Common myeloid progenitor, CD34-positive (primary cell): ENCODE results near the gene TFCP2.

ENCODE experiments used
- CTCF ChIA-PET: fragments of 350-600 bp; sonication (Branson Sonifier 250); formaldehyde crosslinking; loops from one replicate; lab custom pipeline; 2021; ENCODE audit warnings: antibody characterized with exemption; lab: Charles Lee
- POLR2A ChIA-PET: fragments of 350-600 bp; sonication (Branson Sonifier 250); formaldehyde crosslinking; loops from one replicate; lab custom pipeline; 2021; ENCODE audit warnings: antibody characterized with exemption; lab: Charles Lee
- DNase-seq, 3 donors: peaks; one replicate each; pipeline versions ENCODE4 v3.0.0 to v3.0.0-alpha.2; 2013
- H3K27ac ChIP-seq, 2 experiments: 1 replicate in 1 of 2; 2 replicates in 1 of 2; pipeline ENCODE4 v1.7.0; 2013; ENCODE audit warnings: inconsistent platforms in 2 of 2, low read length in 2 of 2, mild to moderate bottlenecking in 2 of 2, low read depth in 1 of 2, moderate library complexity in 1 of 2; ENCODE audit not compliant: severe bottlenecking in 2 of 2, insufficient read depth in 1 of 2, poor library complexity in 1 of 2
- H3K27me3 ChIP-seq, 5 experiments: replicated peaks in 2 of 5; 1 replicate in 3 of 5; 2 replicates in 2 of 5; pipeline versions ENCODE4 v1.6.1 to v1.7.0; 2013; ENCODE audit warnings: low read length in 4 of 5, mild to moderate bottlenecking in 2 of 5, moderate library complexity in 2 of 5, inconsistent platforms in 1 of 5; ENCODE audit not compliant: insufficient read depth in 5 of 5, control insufficient read depth in 4 of 5
- H3K36me3 ChIP-seq, 4 experiments: 1 replicate in 2 of 4; 2 replicates in 2 of 4; pipeline versions ENCODE4 v1.6.1 to v1.7.0; 2013; ENCODE audit warnings: low read length in 3 of 4, control low read depth in 1 of 4, mild to moderate bottlenecking in 1 of 4; ENCODE audit not compliant: control insufficient read depth in 4 of 4, insufficient read depth in 4 of 4
- H3K4me1 ChIP-seq, 4 experiments: 1 replicate in 3 of 4; 2 replicates in 1 of 4; pipeline versions ENCODE4 v1.6.1 to v1.7.1; 2013; ENCODE audit warnings: low read length in 3 of 4, mild to moderate bottlenecking in 3 of 4, control low read depth in 1 of 4, inconsistent platforms in 1 of 4, moderate library complexity in 1 of 4; ENCODE audit not compliant: control insufficient read depth in 4 of 4, insufficient read depth in 4 of 4; ENCODE audit errors: control extremely low read depth in 1 of 4
- H3K4me3 ChIP-seq, 7 experiments: 1 replicate in 4 of 7; 2 replicates in 3 of 7; pipeline versions ENCODE4 v1.5.1 to v1.7.0; 2013; ENCODE audit warnings: mild to moderate bottlenecking in 7 of 7, low read length in 6 of 7, moderate library complexity in 6 of 7, inconsistent platforms in 2 of 7, low read depth in 2 of 7, control low read depth in 1 of 7; ENCODE audit not compliant: insufficient read depth in 4 of 7, control insufficient read depth in 1 of 7; ENCODE audit errors: extremely low read depth in 1 of 7
- H3K9me3 ChIP-seq, 5 experiments: 1 replicate in 4 of 5; 2 replicates in 1 of 5; pipeline versions ENCODE4 v1.6.1 to v1.7.1; 2013; ENCODE audit warnings: low read length in 4 of 5, mild to moderate bottlenecking in 2 of 5, inconsistent platforms in 1 of 5, low read depth in 1 of 5, moderate library complexity in 1 of 5; ENCODE audit not compliant: control insufficient read depth in 4 of 5, insufficient read depth in 2 of 5; ENCODE audit errors: control extremely low read depth in 1 of 5
- WGBS: methylation state at CpG from one replicate; pipeline ENCODE4 v1.1.5; 2013; ENCODE audit not compliant: insufficient coverage; 5-methylcytosine and 5-hydroxymethylcytosine counted together

Gene TFCP2

DNA sequence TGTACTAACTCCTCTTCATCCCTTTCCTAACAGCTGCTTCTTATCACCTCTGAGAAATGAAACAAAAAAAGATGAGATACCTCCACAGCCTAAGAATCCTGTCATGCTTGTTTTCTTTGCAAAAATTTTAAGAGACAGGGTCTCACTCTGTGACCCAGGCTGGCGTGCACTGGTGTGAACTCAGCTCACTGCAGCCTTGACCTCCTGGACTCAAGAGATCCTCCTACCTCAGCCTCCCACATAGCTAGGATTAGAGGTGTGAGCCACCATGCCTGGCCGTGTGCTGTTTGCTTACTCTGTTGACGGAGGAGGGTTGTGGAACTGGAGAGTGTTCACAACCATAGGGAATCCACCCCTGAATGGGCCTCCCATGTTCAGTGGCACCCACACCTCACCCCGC is 105.7 kb downstream of the TFCP2 start:
- 95% methylated on average over 4 of the region's 4 CpGs for WGBS
- ChIA-PET POLR2A (no interaction called here), CTCF (interaction anchor here (0.8 to 1.2 kb wide), 2 partner anchors 19 to 20 kb away, joined by 3 to 4 read pairs; partner anchors contain the start of gene LETMD1)

GRCh38 chr12:51065530-51065929 is 107.4 kb downstream of the TFCP2 start:
- no peaks in the 10 kb centered on the region for H3K9me3 ChIP-seq
- H3K27ac ChIP-seq, result no peak overlapping the region
- no peaks in the 10 kb centered on the region for H3K27me3 ChIP-seq
- 100% methylated on average over 2 of the region's 5 CpGs for WGBS
- H3K4me3 ChIP-seq, result no peak overlapping the region
- ChIA-PET POLR2A (no interaction called here), CTCF (interaction anchor here (0.7 to 1.9 kb wide), 3 partner anchors 9 to 237 kb away, joined by 4 to 9 read pairs (median 4); no protein-coding TSS in a partner anchor)
- H3K36me3 ChIP-seq, result peaks cover 18 to 78% (median 52%) of the 10 kb centered on the region in 4 experiments
- no peak for DNase-seq
- no peaks in the 10 kb centered on the region for H3K4me1 ChIP-seq

More for the DNA sequence above, 105.7 kb downstream of the TFCP2 start:
- Histone ChIP-seq H3K4me1 (no peaks in the 10 kb centered on the region), H3K36me3 (peaks cover 16 to 81% (median 56%) of the 10 kb centered on the region in 4 experiments), H3K27ac (no peak overlapping the region), H3K9me3 (no peaks in the 10 kb centered on the region), H3K27me3 (no peaks in the 10 kb centered on the region), H3K4me3 (no peak overlapping the region)
- no peak for DNase-seq

- Histone ChIP-seq H3K27ac (no peak overlapping the region), H3K27me3 (no peaks in the 10 kb centered on the region), H3K4me3 (no peak overlapping the region), H3K9me3 (no peaks in the 10 kb centered on the region), H3K4me1 (no peaks in the 10 kb centered on the region), H3K36me3 (peaks cover 28 to 88% (median 61%) of the 10 kb centered on the region in 4 experiments)
- 93% methylated on average over 3 of the region's 9 CpGs for WGBS
- ChIA-PET CTCF (interaction anchor here (0.9 to 1.0 kb wide), 2 partner anchors 14 to 46 kb away, joined by 3 read pairs; no protein-coding TSS in a partner anchor), POLR2A (no interaction called here)
- no peak for DNase-seq
Measured at GRCh38 chr12:51062631-51063397, 110.1 kb downstream of the TFCP2 start.

GRCh38 chr12:51059086-51059485 is 113.8 kb downstream of the TFCP2 start:
- no peaks in the 10 kb centered on the region for H3K4me1 ChIP-seq
- POLR2A ChIA-PET, result no interaction called here
- H3K27ac ChIP-seq, result no peak overlapping the region
- H3K27me3 ChIP-seq, result no peaks in the 10 kb centered on the region
- 91% methylated on average over 4 of the region's 7 CpGs for whole genome bisulfite sequencing
- H3K4me3 ChIP-seq, result no peak overlapping the region
- no peak for DNase-seq
- peaks cover 25 to 84% (median 53%) of the 10 kb centered on the region in 4 experiments for H3K36me3 ChIP-seq
- H3K9me3 ChIP-seq, result no peaks in the 10 kb centered on the region
- CTCF ChIA-PET, result no interaction called here

- no peak overlapping the region for H3K27ac ChIP-seq
- no peak overlapping the region for H3K4me3 ChIP-seq
- peaks cover 0 to 2% (median 0%) of the 10 kb centered on the region in 4 experiments for H3K4me1 ChIP-seq
- ChIA-PET CTCF (interaction anchor here (1.4 kb wide), 1 partner anchor 54 kb away, joined by 4 read pairs; no protein-coding TSS in a partner anchor), POLR2A (no interaction called here)
- peaks cover 22 to 77% (median 50%) of the 10 kb centered on the region in 4 experiments for H3K36me3 ChIP-seq
- DNase-seq, result no peak
- 92% methylated on average over 4 of the region's 5 CpGs for WGBS
- no peaks in the 10 kb centered on the region for H3K27me3 ChIP-seq
- H3K9me3 ChIP-seq, result no peaks in the 10 kb centered on the region
Measured at GRCh38 chr12:51056242-51056641, 116.7 kb downstream of the TFCP2 start.

DNA sequence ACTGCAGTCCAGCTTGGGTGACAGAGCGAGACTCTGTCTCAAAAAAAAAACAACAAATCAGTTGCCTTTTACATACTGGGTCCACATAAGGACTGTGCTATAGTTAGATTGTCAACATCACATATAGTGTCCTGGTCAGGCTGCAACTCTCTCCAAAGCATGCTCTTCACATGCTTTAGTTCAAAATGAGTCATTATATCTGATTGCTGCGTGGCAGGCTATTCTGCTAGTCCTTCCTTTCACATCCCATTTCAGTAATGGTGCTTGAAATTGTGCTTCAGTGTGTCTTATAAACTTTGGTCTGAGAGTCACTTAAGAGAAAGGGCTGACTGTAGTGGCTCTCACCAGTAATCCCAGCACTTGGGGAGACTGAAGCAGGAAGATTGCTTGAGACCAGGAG is 117.9 kb downstream of the TFCP2 start:
- POLR2A ChIA-PET, result no interaction called here
- no peaks in the 10 kb centered on the region for H3K27me3 ChIP-seq
- H3K36me3 ChIP-seq, result peaks cover 21 to 68% (median 48%) of the 10 kb centered on the region in 4 experiments
- CTCF ChIA-PET, result interaction anchor here (1.3 kb wide), 1 partner anchor 297 kb away, joined by 3 read pairs; no protein-coding TSS in a partner anchor
- H3K4me1 ChIP-seq, result peaks cover 0 to 2% (median 0%) of the 10 kb centered on the region in 4 experiments
- no peak overlapping the region for H3K27ac ChIP-seq
- DNase-seq, result no peak
- H3K4me3 ChIP-seq, result no peak overlapping the region
- no CpG with 5 or more reads among the region's 2 CpGs for WGBS
- no peaks in the 10 kb centered on the region for H3K9me3 ChIP-seq

DNA sequence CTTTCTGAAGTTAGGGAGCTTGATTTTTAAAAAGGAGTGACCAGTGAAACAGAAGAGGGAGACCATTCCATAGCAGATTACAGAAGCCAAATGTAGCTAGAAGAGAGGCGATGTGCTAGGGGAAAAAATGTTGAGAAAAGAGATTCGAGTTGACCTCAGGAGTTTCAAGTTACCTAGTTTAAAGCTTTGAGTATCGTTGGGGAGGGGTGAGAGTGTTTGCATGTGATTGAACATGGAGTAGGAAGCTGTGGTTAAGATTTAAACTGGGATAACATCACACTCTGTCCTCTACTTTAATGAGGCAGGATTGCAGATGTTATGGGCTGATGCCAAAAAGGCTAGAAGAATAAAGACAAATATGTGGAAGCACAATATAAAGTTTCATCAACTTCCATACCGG is 121.1 kb downstream of the TFCP2 start:
- H3K36me3 ChIP-seq, result peaks cover 8 to 43% (median 27%) of the 10 kb centered on the region in 4 experiments
- no peak overlapping the region for H3K27ac ChIP-seq
- DNase-seq, result peak in 1 of 3 donors; percentile 14
- no peaks in the 10 kb centered on the region for H3K27me3 ChIP-seq
- peaks cover 10 to 26% (median 18%) of the 10 kb centered on the region in 4 experiments for H3K4me1 ChIP-seq
- ChIA-PET CTCF (interaction anchor here (1.1 kb wide), 1 partner anchor 42 kb away, joined by 3 read pairs; no protein-coding TSS in a partner anchor), POLR2A (interaction anchor here (0.6 to 1.4 kb wide), 3 partner anchors 31 to 410 kb away, joined by 3 to 5 read pairs (median 3); partner anchors contain the start of gene CSRNP2)
- WGBS, result 16% methylated on average over 3 of the region's 4 CpGs
- H3K4me3 ChIP-seq, result no peak overlapping the region
- no peaks in the 10 kb centered on the region for H3K9me3 ChIP-seq
